IPS-18a (cell line): ENCODE measurements around the gene SUB1.
"Not testable (repeated sequence)": the region's sequence is repeated elsewhere in the genome, so short reads cannot be mapped to it uniquely, and the experiment has no call there.

Experiments
- H3K27ac ChIP-seq: one replicate; pipeline ENCODE4 v1.5.1; 2013; ENCODE audit warnings: low read length
- H3K27me3 ChIP-seq: one replicate; pipeline ENCODE4 v1.6.1; 2013; ENCODE audit warnings: mild to moderate bottlenecking, low read length; ENCODE audit not compliant: control insufficient read depth, insufficient read depth
- H3K36me3 ChIP-seq: one replicate; pipeline ENCODE4 v1.6.1; 2013; ENCODE audit warnings: low read depth, low read length; ENCODE audit not compliant: control insufficient read depth
- H3K4me1 ChIP-seq: one replicate; pipeline ENCODE4 v1.6.1; 2013; ENCODE audit warnings: low read depth, low read length; ENCODE audit not compliant: control insufficient read depth
- H3K4me3 ChIP-seq: one replicate; pipeline ENCODE4 v1.5.1; 2013; ENCODE audit warnings: low read length
- H3K9ac ChIP-seq: one replicate; pipeline ENCODE4 v1.6.1; 2013; ENCODE audit warnings: mild to moderate bottlenecking, low read length, moderate library complexity
- H3K9me3 ChIP-seq: one replicate; pipeline ENCODE4 v1.6.1; 2013; ENCODE audit warnings: low read depth, low read length; ENCODE audit not compliant: control insufficient read depth

The SUB1 gene

DNA sequence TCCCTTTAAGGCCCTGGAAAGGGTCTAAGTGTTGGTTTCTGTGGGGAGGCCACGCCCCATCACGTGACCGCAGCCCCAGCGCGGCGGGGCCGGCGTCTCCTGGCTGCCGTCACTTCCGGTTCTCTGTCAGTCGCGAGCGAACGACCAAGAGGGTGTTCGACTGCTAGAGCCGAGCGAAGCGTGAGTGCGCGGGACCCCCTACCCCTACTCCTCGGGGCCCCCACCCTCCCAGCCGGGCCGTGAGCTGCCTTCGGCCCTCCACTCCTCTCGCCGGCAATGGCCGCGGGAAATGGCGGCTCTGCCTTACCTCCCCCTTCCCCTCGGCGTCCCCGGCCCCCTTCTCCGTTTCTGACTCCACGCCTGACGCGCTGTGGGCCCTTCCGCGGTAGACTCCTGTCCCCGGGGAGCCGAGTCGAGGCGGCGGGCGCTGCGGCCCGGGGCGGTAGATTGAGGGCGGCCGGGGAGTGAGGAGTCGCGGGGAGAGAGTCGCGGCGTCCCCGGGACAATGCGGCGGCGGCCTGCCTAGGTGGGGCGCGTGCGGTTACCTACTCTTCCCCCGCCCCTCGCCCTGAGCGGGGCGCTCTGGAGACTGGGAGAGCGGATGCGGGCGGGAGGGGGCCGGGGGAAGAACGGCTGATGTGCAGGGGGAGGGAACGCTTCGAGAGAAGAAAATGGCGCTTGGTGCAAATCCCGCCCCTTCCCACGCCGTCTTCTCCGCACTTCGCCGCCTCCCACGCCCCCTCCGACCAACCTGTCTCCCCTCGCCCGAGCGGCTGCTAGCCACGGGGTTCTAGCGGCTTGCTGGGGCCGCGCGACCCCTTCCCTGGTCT is at the start of gene SUB1:
SUB1 (plus strand) TSS at position 112 of the 830 bp plus-strand sequence. CDS start 2,956 bp downstream, outside the sequence.
- H3K9me3 ChIP-seq, result no peaks in the 10 kb centered on the region
- H3K27ac ChIP-seq, result peak within 1 kb of the TSS; percentile 82
- H3K9ac ChIP-seq, result peak within 1 kb of the TSS; percentile 95
- peak within 1 kb of the TSS; percentile 98 for H3K4me3 ChIP-seq
- no peaks in the 10 kb centered on the region for H3K27me3 ChIP-seq
- H3K4me1 ChIP-seq, result peaks cover 17% of the 10 kb centered on the region
- peaks cover 14% of the 10 kb centered on the region for H3K36me3 ChIP-seq

DNA sequence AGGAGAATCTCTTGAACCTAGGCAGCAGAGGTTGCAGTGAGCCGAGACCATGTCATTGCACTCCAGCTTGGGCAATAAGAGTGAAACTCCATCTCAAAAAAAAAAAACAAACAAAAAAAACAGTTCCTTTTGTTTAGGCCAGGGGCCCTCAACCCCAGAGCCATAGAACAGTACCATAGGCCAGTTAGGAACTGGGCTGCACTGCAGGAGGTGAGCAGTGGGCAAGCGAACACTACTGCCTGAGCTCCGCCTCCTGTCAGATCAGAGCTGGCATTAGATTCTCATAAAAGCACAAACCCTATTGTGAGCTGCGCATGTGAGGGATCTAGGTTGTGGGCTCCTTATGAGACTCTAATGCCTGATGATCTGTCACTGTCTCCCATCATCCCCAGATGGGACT is 49.1 kb upstream of the SUB1 start:
- no peak overlapping the region for H3K9ac ChIP-seq

DNA sequence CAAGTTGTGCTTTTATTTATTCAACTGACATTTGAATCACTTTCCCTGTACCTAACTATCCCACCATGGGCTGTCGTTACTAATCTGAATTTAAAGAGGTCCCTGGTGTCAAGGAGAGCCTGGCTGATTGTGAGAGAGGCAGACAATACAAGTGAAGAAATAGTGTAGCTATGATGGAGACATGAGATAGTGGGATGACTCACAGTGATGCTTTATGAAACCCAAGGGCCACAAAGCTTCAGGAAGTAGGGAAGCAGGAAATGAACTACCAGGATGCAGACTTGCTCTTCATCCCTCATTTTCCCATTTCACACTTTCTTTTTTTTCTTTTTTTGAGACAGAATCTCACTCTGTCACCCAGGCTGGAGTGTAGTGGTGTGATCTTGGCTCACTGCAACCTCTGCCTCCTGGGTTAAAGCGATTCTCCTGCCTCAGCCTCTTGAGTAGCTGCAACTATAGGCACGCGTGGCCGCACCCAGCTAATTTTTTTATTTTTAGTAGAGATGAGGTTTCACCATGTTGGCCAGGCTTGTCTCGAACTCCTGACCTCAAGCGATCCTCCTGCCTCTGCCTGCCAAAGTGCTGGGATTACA is 47.8 kb upstream of the SUB1 start:
- not testable (repeated sequence) for H3K27me3 ChIP-seq, H3K27ac ChIP-seq, H3K4me1 ChIP-seq, H3K4me3 ChIP-seq, H3K36me3 ChIP-seq, H3K9ac ChIP-seq, H3K9me3 ChIP-seq

More for the DNA sequence above, 49.1 kb upstream of the SUB1 start:
- H3K4me1 ChIP-seq, result peaks cover 8% of the 10 kb centered on the region
- no peaks in the 10 kb centered on the region for H3K36me3 ChIP-seq
- H3K27ac ChIP-seq, result no peak overlapping the region
- H3K9me3 ChIP-seq, result no peaks in the 10 kb centered on the region
- H3K27me3 ChIP-seq, result no peaks in the 10 kb centered on the region
- no peak overlapping the region for H3K4me3 ChIP-seq

DNA sequence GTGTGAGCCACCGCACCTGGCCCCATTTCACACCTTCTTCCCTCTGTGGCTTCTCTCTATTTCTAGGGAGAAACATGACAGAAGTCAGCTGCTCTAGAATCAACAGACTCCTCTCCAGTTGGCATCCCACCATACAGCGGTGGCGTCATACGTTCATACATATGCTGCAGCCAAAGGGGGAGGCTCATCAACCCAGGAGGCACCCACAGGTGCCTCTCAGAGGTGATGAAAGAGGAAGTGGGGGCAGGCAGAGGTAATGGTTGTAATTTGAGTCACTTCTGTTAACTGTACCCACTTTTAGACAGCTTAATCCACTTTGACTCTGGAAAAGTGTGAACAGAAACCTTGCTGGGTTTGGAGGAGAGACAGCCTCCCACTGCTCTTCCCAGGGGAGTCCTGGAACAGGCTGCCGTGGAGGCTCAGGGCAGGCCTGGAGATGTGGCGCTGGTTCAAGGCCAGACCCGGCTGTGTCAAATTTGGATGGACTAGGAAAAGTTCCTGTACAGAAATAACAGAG is 47.3 kb upstream of the SUB1 start:
- H3K9ac ChIP-seq, result no peak overlapping the region
- no peak overlapping the region for H3K27ac ChIP-seq
- no peaks in the 10 kb centered on the region for H3K27me3 ChIP-seq
- no peaks in the 10 kb centered on the region for H3K9me3 ChIP-seq
- H3K4me3 ChIP-seq, result no peak overlapping the region
- H3K36me3 ChIP-seq, result no peaks in the 10 kb centered on the region
- H3K4me1 ChIP-seq, result no peaks in the 10 kb centered on the region

DNA sequence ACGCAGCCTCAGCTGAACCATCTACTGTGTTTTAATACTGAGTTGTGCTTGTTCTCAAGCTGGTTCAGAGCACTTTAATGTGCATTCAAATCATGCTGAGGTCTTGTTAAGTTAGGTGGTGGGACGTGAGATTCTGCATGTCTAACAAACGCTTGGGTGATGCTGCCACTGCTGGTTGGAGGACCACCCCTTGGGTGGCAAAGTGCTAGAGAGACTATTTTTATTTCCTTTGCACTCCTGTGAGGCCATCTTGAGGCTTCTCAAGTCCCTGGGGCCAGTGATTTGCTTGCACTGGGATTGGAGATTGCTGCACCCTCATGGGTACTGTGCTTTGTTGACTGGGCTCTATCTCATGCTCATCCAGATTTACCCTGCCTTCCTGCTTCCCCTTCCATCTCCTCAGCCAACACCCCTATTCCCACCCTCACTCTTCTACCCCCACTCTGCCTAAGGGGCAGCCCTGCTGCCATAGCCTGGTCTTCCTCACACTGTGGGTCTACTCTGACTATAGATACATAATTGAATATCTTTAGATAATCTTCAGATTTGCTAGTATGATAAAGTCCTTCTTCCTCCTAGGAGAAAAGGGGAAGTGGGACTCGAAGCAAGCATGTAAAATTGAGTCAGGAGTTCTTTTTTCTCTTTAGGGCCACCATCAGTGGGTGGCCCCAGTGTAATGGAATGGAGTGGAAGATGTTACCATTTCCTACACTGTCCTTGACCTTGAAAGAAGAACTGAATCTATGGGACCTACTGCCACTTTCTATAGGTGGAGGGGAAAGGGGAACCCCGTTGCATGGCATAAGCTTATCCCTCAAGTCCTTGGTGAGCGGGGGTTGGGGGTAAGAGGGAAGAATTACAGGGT is 45.1 kb upstream of the SUB1 start:
- Histone ChIP-seq H3K27me3 (no peaks in the 10 kb centered on the region), H3K4me3 (no peak overlapping the region), H3K36me3 (no peaks in the 10 kb centered on the region), H3K27ac (no peak overlapping the region), H3K9ac (no peak overlapping the region), H3K9me3 (no peaks in the 10 kb centered on the region), H3K4me1 (no peaks in the 10 kb centered on the region)

DNA sequence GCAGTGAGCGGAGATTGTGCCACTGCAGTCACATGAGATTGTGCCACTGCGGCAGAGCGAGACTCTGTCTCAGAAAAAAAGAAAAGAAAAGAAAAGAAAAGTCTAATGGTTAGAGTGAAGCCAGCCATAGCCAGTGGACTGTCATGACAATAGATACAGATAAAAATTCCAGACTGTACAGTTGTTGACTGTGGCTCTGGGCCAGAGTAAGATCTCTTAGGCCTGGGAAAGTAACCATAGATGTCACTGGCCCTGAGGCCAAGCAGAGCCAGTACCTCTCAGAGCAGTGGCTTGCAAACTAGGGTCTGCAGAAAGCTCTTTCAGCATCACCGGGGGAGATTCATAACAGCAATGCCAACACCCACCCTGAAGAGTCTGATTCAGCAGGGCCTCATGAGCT is 44.1 kb upstream of the SUB1 start:
- Histone ChIP-seq H3K4me1 (no peaks in the 10 kb centered on the region), H3K4me3 (no peak overlapping the region), H3K27ac (no peak overlapping the region)

DNA sequence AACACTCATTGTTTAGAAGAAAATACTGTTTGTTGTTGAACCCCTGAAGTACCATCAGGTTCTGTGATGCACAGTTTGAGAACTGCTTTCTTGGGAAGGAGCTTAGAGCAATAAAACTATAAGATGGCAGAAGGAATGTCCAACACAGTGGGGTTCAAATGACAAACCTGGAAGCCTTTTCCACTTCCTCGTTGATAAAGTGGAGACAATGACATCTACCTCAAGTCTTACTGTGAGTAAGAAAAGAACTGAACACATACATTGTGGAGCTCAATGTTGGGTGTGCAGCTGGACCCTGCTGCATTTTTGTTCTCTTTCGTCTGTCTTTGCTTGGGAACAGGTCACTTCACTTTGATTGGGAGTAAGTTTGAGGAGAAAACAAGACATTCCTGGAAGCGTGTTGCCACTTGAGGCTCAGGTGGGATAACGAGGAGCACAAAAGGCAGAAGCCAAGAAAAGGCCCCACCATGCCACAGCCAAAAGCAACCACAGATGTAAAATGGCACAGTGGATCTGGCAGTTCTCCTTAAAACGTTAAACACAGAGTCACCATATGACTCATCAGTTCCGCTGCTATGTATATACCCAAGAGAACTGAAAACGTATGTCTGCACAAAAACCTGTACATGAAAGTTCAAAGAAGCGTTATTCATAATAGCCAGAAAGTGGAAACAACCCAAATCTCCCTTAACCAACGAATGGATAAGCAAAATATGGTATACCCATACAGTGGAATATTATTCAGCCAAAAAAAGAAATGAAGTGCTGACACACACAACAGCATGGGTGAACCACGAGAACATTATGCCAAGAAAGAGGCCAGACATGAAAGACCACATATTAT is 42.9 kb upstream of the SUB1 start:
- Histone ChIP-seq H3K27ac (no peak overlapping the region), H3K4me1 (no peaks in the 10 kb centered on the region), H3K9me3 (no peaks in the 10 kb centered on the region), H3K9ac (no peak overlapping the region), H3K4me3 (no peak overlapping the region), H3K36me3 (no peaks in the 10 kb centered on the region), H3K27me3 (no peaks in the 10 kb centered on the region)

More for the DNA sequence above, 44.1 kb upstream of the SUB1 start:
- Histone ChIP-seq H3K9ac (no peak overlapping the region), H3K9me3 (no peaks in the 10 kb centered on the region), H3K36me3 (no peaks in the 10 kb centered on the region), H3K27me3 (no peaks in the 10 kb centered on the region)

DNA sequence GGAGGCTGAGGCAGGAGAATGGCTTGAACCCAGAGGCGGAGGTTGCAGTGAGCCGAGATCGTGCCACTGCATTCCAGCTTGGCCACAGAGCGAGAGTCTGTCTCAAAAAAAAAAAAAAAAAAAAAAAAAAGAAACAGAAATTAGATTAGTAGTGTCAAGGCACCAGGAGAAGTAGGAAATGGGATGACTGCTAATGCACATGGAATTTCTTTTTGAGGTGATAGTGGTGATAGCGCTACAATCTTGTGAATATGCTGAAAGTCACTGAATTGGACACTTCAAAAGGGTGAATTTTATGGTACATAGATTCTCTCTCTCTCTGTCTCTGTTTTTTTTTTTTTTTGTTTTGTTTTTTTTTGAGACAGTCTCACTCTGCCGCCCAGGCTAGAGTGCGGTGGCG is 42.1 kb upstream of the SUB1 start:
- no peaks in the 10 kb centered on the region for H3K27me3 ChIP-seq
- no peak overlapping the region for H3K27ac ChIP-seq

DNA sequence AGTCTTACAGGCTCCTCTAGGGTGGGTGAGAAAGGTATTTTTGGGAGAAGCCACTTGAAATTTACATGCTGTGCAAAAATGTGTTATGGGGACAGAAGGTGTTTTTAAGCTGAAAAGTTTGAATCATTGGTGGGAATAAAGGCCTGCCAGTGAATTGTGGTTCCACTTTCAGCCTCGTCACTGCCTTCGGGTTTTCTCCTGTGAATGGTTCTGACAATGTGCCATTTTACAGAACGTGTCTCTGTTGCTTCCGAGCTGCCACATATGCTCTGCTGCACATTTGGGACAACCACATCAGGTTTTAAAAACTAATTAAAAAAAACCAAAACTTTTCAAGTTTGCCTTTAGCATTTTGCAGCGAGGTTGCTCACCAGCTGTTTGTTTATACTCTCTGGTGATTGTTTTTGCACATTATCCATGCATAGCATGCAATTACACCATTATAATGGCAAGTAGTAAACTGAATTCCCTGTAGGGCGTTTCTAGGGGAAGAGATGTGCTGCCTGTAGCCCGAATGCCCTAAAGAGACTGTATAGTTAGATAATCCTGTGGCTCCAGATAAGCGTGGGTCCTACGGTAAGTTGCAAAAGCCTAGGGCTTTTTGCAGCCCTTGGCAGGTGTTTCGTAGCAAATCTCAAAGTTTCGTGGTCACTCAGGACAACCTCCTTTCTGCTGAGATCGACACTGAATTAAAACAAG is 40.1 kb upstream of the SUB1 start:
- H3K36me3 ChIP-seq, result no peaks in the 10 kb centered on the region
- no peak overlapping the region for H3K9ac ChIP-seq
- no peak overlapping the region for H3K4me3 ChIP-seq
- H3K27me3 ChIP-seq, result no peaks in the 10 kb centered on the region
- no peaks in the 10 kb centered on the region for H3K4me1 ChIP-seq
- no peaks in the 10 kb centered on the region for H3K9me3 ChIP-seq
- H3K27ac ChIP-seq, result no peak overlapping the region

More for the DNA sequence above, 42.1 kb upstream of the SUB1 start:
- Histone ChIP-seq H3K9me3 (no peaks in the 10 kb centered on the region), H3K4me1 (no peaks in the 10 kb centered on the region), H3K36me3 (no peaks in the 10 kb centered on the region), H3K4me3 (no peak overlapping the region), H3K9ac (no peak overlapping the region)

DNA sequence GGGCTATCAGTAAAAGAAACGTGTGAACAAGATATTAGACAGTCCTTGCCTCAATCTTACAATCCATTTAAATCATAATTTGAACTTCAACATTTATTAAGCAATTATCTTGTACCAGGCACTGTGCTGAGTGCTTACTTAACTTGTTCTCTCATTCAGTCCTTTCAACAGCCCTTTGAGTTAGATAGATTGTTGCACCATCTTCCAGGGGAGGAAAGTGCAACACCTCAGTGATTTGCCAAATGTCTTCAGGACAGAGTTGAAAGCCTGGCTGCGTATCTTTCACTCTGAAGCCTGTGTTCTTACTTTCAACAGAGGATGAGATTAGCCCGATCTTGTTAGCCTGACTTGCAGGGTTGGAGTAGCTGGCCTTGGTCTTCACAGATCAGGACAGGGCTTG is 34.2 kb upstream of the SUB1 start:
- Histone ChIP-seq H3K4me1 (no peaks in the 10 kb centered on the region), H3K9ac (no peak overlapping the region), H3K4me3 (no peak overlapping the region), H3K27ac (no peak overlapping the region), H3K36me3 (no peaks in the 10 kb centered on the region), H3K27me3 (no peaks in the 10 kb centered on the region), H3K9me3 (no peaks in the 10 kb centered on the region)
